ENCODE results near the gene DGCR6L.
"Not testable (repeated sequence)": the region's sequence is repeated elsewhere in the genome, so short reads cannot be mapped to it uniquely, and the experiment has no call there.

The DGCR6L gene

DNA sequence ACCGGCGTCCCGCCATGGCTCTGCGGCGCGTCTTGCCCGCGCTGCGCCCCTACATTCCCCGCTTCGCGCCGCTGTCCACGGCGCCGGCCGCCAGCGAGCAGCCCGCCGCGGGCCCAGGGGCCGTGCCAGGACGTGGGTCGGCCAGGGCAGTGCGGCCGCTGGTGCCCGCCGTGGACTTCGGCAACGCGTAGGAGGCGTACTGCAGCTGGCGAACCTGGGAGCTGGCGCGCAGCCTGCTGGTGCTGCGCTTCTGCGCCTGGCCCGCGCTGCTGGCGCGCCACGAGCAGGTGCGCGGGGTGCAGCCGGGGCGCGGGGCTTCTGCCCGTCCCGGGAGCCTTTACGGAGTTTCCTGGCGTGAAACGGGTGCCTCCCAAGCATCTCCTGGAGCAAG lies 20.1 kb downstream of the DGCR6L start:
- no peak for TF ChIP-seq POLR2A (IDR thresholded peaks at IDR 0.05; ENCODE audit: low read length)
- no peak for TF ChIP-seq GATA1 (IDR thresholded peaks at IDR 0.05; ENCODE audit: low read depth, low read length)
- DNase-seq: no peak

DNA sequence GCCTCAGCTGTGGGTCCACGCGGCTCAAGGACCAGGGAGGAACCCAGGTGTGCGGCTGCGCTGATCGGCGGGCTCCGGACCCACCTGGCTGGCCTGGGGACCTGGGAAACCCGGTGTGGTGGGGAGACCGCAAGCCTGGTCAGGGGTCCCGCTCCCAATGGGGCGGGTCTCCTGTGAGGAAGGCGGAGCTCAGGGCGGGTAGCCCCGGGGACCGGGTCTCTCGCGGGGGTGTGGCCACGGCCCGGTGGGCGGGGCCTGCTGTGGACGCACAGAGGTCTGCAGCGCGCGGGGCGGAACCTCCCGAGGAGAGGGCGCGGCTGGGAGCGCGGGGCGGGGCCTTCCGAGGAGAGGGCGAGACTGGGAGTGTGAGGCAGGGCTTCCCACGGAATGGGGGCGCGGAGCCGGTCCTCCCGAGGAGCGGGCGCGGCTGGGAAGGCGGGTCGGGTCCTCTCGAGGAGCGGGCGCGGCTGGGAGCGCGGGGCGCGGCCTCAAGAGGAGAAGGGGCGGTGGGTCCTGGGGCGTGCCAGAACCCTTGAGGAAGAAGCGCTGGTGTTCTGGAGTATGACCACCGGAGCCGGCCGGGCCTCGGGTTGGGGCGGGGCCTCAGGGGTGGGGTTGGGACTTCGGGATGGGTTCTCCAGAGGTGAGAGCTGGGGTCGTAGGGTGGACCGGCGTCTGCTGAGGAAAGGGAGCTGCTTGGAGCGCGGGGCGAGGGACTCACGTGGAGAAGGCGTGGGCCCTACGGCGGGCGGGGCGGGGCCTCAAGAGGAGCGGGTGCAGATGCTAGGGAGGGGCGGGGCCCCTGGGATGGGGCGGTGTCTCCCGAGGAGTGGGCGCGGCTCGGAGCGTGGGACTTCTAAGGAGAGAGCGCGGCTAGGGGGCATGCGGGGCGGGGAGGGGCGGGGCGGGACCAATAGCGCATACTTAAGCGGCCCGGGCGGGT lies 20.8 kb downstream of the DGCR6L start:
- DNase-seq: peak; percentile 77 to 79

DNA sequence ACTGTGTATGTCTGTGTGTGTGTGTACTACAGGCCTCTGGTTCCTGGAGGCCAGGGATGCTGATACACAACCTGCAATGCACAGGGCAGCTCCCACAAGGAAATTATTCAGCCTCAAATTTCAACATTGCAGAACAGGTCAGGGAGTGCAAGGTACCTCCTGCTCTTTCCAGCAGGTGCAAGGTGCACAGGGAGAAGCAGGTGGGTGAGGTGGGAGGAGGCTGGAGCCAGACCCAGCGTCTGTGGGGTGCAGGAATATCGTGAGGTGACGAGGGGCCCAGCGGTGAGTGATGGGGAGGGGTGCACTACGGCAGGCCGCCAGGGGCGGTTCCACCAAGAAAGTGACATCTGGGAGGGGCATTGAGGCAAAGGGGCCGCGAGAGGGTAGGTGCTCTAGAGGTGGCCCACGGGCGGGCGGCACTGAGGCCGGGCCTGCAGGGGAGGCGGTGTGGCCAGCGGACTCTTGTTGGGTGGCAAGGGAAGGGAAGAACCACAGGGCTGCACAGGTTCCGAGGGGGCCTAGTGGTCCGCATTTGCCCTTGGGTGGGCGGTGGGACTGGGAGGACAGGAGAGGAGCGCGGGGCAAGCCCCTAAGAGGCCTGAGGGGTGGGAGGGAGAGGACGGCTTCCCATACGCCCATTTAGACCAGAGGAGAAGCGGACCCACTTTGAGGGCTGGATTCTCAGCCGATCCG lies 21.6 kb downstream of the DGCR6L start:
- TF ChIP-seq POLR2A (IDR thresholded peaks at IDR 0.05; ENCODE audit: low read length) (no peak), GATA1 (IDR thresholded peaks at IDR 0.05; ENCODE audit: low read depth, low read length) (no peak)
- DNase-seq: no peak

More for the DNA sequence above, 20.8 kb downstream of the DGCR6L start:
- TF ChIP-seq POLR2A (IDR thresholded peaks at IDR 0.05; ENCODE audit: low read length) (no peak), GATA1 (IDR thresholded peaks at IDR 0.05; ENCODE audit: low read depth, low read length) (no peak)

DNA sequence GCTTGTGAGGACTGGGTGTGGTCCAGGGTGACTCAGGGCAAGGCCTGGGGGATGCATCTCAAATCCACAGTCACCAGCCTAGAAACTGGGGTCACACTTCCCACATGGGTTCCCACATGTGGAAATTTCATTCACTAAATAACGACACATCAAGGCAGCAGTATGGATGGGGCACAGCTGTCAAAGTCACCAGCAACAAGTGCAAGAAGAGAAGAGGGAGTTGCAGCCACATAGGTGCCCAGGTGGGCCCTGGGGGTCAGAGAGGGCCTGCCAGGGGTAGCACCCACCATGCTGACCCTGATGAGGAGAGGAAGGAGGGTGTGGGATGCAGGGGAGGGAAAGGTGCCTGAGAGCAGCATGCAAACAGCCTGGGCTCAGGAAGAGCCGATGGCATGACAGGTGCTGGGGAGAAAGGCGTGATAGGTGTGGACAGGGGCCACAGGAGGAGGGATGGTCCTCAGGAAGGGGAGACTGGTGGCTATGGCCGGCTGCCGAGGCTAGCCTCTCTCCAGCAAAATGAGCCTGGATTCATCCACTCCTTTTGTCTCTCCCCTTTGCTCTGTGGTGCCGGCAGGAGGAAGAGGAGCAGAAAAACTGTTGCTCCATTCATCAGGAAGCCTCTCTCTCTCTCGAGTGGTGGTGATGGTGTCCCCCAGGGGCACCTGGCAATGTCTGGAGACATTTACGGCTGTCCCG lies 22.3 kb downstream of the DGCR6L start:
- DNase-seq: no peak
- TF ChIP-seq GATA1 (IDR thresholded peaks at IDR 0.05; ENCODE audit: low read depth, low read length) (no peak), POLR2A (IDR thresholded peaks at IDR 0.05; ENCODE audit: low read length) (no peak)

DNA sequence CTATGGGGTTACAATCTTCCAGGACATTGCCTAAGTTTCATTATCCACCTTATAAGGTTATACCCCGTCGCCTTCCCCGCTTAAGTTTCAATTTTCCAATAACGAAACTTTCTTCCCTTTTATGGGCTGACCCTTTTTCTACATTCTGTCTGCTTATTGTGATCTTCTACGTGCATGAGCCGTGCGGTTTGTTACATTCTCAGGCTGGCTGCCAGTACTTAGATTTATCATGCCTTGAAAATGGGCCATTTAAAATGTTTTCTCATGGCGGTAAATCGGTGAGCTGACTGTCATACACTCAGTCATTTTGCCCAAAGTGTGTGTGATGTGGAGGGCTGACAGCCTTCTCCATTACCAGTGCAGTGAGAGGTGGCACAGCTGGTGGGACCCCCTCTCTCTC lies 23.3 kb downstream of the DGCR6L start:
- TF ChIP-seq GATA1 (IDR thresholded peaks at IDR 0.05; ENCODE audit: low read depth, low read length) (no peak), POLR2A (IDR thresholded peaks at IDR 0.05; ENCODE audit: low read length) (no peak)
- DNase-seq: no peak

DNA sequence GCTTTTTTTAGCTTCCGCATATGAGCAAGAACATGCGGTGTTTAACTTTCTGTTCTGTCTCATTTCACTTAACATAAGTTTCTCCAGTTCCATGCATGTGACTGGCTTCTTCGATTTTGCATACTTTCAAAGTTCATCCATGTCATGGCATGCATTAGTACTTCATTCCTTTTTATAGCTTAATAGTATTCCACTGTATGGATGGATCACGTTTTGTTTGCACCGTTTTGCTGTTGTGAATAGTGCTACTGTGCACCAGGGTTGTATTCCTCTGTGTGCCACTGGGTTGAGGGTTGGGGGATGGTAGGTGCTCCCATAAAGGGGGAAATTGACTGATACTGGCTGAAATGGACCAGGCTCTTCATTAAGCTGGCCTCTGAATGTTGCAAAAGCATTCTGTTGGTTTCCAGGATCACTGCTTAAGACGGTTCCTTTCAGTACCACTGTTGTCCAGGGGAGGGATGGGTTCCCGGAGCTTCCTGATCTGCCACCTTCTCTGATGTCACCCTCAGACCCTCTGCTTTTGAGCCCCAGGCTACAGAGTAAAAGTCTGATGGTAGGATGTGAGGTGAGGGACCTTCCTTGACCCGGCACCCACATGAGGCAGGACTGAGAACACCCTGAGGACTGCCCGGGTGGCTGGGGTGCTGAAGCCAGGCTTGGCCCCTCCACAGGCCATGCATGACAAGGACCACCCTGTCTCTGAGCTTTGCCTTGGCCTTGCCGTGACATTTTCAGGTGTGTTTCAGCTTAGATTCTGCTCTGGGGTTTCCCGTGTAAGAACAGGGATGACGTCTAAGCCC lies 24.4 kb downstream of the DGCR6L start:
- TF ChIP-seq POLR2A (IDR thresholded peaks at IDR 0.05; ENCODE audit: low read length) (no peak), GATA1 (IDR thresholded peaks at IDR 0.05; ENCODE audit: low read depth, low read length) (no peak)
- DNase-seq: no peak

DNA sequence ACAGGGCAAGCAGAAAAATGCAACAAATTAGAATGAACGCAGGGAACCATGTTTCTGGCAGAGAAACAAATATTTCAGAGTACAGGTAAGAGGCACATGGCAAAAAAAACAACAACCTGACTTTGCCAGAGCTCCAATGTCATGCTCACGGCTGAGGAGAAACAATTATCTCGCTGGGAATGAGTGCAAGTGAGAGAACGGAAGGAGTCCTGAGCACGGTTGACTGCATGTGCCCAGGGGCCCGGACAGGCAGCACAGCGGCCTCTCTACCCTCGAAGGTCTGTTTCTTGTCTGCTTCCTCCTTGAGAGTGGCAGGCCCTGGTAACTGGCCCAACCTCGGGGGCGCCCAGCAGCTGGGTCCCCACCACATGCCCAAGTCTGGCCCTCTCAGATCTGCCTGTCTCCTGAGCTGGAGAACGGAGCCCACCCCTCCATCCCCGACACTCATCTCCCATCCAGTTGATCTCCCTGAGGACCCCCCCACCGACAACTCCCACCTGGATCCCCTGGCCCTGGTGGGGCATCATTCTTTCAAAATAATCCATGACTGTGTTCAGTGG lies 27.1 kb downstream of the DGCR6L start:
- DNase-seq: no peak
- TF ChIP-seq POLR2A (IDR thresholded peaks at IDR 0.05; ENCODE audit: low read length): no peak
- no peak for TF ChIP-seq GATA1 (IDR thresholded peaks at IDR 0.05; ENCODE audit: low read depth, low read length)

DNA sequence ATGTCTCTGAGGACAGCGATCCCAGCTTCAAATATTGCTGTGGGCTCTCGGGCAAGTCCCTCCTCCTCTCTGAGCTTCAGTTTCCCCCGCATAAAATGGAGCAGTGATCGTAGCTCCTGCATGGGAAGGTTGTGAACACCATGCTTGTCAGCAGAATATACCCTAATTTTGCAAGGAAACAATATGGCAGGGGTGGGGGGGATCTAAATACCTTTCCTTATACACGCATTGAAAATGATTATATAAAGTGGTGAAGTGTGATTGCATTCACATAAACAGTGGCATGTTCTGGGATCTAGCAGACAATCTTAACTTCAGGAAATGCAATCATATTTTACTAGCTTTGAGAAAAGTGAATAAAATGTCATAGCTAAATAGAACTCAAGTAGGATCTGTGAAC lies 27.8 kb downstream of the DGCR6L start:
- no peak for DNase-seq
- TF ChIP-seq GATA1 (IDR thresholded peaks at IDR 0.05; ENCODE audit: low read depth, low read length) (no peak), POLR2A (IDR thresholded peaks at IDR 0.05; ENCODE audit: low read length) (no peak)

DNA sequence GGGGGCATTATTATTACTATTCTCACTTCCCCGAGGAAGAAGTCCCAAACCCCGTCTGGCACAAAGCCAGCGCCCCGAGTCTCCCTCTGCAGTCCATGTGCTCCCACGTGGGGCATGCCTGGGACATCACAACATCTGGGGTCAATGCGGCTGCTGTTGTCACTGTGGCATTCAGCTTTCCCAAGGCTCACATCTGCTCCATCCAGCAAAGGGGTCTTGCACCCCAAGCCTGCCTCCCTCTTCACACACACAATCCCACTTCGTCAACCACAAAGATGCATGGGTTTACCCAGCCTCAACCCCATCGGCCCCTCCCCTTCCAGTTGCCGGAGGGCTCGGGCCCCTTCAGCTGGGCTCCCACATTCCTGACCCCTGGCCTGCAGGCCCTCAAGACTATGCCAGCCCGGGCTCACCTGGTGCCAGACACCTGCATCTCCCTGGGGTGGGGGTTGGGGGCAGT lies 28.2 kb downstream of the DGCR6L start:
- no peak for DNase-seq

DNA sequence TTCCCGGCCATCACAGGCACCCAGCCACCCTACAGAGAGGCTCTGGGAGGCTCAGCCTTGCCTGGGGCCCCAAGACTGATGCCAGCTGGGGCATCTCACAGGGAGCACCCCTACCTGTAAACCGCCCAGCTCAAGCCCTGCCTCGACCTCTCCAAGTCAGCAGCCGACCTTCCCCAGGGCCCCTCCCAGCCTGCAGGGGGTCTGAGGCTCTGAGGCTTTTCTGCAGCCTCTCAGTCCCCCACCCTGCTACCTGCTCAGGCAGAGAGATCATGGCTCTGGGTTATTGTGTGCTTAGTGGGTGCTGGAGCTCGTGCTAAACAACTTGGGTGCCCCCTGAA lies 28.6 kb downstream of the DGCR6L start:
- TF ChIP-seq POLR2A (IDR thresholded peaks at IDR 0.05; ENCODE audit: low read length) (no peak), GATA1 (IDR thresholded peaks at IDR 0.05; ENCODE audit: low read depth, low read length) (no peak)
- no peak for DNase-seq

More for the DNA sequence above, 28.2 kb downstream of the DGCR6L start:
- TF ChIP-seq POLR2A (IDR thresholded peaks at IDR 0.05; ENCODE audit: low read length) (no peak), GATA1 (IDR thresholded peaks at IDR 0.05; ENCODE audit: low read depth, low read length) (no peak)

DNA sequence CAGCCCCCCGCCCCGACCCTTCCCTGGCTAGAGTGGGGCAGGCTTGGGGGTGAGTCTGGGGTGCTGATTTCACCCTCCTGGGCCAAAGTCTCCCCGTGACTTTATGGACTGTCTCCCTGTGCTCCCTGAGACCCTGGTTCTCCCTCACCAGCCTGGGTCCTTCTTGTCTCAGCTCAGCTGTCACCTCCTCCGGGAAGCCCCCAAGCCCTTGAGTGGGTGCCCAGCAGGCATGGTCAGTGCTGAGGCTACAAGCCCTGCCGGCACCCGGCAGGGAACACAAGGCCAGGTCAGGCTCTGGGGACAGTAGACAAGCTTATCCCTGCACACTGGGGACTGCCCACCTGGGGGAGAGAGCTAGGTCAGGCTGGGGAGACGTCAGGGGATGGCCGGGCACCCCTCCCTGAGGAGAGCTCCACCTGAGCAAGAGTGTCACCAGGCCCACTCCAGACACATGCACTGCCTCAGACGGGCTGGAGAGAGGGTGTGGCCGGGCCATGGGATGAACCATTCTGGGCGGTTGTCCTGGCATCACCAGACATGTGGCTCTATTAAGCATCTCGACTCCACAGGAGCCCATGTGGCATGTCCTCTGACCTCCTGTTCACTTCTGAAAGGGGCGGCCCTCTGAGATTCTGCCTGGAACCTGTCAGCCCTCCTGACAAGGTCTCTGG lies 29.1 kb downstream of the DGCR6L start:
- no peak for DNase-seq
- no peak for TF ChIP-seq GATA1 (IDR thresholded peaks at IDR 0.05; ENCODE audit: low read depth, low read length)
- TF ChIP-seq POLR2A (IDR thresholded peaks at IDR 0.05; ENCODE audit: low read length): no peak

DNA sequence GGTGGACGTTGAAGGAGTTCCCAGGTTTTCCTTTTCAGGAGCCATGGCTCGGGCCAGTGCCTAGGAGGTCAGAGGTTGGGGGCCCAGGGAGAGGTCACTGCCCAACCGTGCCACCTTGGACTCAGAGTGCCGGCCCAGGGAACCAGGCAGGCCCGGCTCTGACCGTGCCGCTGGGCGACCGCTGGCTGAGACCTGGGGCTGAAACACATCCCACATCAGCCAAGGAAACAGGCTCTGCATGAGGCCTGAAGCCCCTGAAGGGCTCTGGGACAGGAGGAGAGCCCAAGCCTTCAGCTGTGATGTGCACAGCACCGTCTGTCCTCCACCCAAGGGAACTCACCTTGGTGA lies 29.8 kb downstream of the DGCR6L start:
- no peak for TF ChIP-seq POLR2A (IDR thresholded peaks at IDR 0.05; ENCODE audit: low read length)
- TF ChIP-seq GATA1 (IDR thresholded peaks at IDR 0.05; ENCODE audit: low read depth, low read length): no peak
- DNase-seq: no peak

DNA sequence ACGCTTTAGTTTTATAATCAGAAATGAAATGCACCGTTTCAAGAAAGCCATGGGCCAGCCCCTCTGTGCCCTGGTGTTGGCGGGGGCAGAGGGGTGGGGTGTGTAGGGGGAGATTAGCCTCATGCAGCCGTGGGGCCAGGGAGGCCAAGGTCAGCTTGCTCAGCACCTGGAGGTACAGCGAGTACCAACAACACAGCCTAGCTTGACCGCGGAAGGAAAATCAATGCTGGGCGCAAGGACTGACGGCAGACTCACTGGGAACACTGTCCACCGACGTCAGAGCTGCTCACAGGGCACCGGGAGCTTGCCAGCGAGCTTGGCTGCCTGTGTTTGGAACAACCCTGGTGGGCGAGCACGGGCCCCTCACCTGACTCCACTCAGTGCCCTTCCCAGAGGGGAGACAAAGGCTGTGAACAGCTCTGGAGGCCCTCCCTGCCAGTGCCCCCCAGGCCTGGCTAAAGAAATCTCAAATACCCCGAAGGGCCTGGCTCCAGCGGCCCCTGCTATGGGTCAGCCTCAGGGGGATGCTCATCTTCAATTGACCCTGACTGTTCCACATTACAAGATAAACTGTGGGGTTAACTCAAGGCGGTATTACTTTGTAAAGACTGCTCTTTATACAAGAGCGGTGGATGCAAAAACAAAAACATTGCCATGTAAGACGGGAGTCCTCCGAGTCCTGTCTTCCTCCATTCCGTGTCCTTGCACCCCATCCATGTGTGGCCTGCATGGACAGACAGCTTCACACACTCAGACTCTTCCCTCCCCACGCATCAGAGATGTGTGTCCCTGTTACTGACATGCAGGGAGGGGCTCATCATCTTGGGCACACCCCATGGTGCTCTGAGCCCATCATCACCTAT lies 30.4 kb downstream of the DGCR6L start:
- DNase-seq: not testable (repeated sequence)

DNA sequence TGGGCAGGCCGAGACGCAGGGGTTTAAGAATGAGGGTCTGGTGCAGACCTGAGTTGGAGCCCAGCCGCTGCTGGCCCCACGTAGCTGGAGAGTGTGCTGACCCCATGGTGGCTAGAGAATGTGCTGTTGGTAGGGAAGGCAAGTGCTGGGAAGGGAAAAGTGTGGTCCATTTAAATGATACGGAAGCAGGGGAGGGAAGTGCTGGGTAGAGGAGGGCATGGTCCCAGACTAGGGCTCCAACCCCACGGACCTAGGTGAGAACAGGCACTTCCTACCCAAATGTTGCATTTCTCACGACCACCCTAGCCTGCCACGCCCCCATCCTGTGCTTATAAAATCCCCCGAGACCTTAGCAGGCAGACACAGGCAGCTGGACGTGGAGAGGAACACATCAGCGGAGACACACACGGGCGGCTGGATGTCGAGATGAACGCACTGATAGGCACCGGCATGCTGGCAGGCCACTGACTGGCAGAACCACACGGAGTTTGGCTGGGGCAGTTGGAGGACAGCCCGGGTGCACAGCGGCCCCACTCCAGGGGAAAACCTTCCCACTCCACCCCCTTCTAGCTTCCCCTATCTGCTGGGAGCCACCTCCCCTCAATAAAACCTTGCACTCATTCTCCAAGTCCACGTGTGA lies 33.0 kb downstream of the DGCR6L start:
- DNase-seq: not testable (repeated sequence)

DNA sequence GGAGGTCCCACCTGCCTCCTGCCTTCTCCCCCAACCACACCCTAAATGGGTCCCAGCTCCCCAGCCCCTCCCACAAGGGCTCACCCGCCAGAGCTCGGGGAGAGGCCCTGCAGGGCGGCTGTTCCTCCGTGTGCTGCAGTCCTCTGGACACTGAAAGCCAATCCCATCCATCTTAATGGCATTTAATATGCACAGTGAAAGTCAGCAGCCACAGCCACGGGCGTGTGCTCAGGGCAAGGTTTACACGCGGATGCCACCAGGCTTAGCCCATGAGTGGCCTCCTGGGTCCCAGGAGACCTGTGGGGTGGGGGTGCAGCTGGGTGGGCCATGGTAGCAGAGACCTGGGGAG lies 33.6 kb downstream of the DGCR6L start:
- DNase-seq: not testable (repeated sequence)

DNA sequence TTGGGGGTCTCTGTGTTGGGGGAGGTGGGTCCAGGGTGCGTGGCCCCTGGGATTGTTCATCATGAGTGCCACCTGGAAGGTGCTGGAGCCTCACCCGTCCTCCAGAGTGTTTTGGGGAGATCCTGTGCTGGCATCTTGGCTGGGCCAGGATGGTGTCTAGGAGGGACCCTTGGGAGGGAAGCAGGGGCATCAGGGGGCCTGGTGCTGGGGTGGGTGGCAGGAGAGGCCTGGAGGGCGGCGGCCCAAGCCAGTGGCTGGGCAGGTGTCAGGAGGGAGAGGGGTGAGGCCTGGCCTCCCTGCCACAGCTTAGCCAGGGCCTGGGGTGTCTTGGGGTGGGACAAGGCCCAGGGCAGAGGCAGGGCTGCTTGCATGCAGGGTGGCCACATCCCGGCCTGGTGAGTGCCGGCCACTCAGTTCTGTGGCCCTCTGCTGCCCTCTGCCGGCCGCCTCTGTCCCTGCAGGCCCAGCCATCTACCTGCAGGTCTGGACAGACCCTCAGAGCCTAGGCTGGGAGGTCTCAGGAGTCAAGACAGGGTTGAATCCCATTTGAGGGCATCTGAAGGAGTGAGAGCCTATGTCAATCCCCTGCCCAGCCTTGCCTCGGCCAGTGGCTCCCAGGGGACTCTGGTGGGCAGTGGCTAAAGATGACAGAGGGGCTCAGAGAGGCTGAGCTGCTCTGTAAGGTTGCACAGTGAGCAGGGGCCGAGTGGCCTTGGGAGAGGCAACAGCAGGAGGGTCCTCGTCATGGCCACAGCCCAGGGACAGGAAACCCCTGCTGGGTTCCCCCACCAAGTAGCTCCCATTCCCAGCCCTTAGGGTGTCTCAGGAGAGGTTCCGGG lies 34.2 kb downstream of the DGCR6L start:
- DNase-seq: peak; percentile 55 to 80

All from erythroblast (primary cell).